Stimulated activated CD8-positive, alpha-beta memory T cell treated with anti-CD3 and anti-CD28 coated beads, Interleukin-15, amount 100 ng/mL, for 4 hours (primary cell): ENCODE results near the gene SGK1.

Source experiments
- DNase-seq, 2 donors: peaks; one replicate each; pipeline ENCODE4 v3.0.0-alpha.2; 2020; ENCODE audit warnings: low read depth in 2 of 2

Gene SGK1

GRCh38 chr6:134123666-134124208, 194.2 kb downstream of the SGK1 start:
- DNase-seq = no peak

DNA sequence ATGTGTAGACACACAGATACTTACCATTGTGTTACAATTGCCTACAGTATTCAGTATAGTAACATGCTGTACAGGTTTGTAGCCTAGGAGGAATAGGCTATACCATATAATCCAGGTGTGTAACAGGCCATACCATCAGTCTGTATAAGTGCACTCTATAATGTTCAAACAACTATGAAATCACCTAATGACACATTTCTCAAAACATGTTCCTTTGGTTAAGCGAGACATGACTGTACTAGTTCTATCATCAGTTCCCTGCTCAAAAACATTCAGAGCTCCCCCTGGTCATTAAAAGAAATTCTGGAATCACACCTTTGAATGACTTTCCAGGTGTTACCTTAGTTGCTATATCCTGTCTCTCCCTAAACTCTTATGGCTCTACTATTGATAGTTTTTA, 195.1 kb downstream of the SGK1 start:
- no peak for DNase-seq

DNA sequence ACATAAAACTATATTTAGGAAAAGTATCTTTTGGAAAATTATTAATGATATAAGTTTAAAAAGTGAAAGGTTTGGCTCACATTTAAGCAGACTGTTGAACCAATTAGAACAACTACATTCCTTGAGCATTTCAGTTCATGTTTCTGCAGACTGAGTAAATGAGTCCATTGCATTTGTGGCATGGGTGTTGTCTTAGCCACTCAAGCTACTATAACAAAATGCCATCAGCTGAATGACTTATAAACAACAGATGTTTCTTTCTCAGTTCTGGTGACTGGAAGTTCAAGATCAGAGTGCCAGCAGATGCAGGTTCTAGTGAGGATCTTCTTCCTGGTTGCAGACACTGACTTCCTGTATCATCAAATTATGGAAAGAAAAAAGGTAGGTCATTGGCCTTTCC, 198.4 kb downstream of the SGK1 start:
- no peak for DNase-seq
